ENCODE results near the gene SBSN. TPM values are rescaled to one million over a fixed set of nuclear protein-coding genes. Genes with fewer than 3 reads are reported as not detected.

SBSN gene
- polyA plus RNA-seq, 2 of the 4 experiments (the other 2 are of a cell fraction) = 0.28 to 1.1 TPM

DNA sequence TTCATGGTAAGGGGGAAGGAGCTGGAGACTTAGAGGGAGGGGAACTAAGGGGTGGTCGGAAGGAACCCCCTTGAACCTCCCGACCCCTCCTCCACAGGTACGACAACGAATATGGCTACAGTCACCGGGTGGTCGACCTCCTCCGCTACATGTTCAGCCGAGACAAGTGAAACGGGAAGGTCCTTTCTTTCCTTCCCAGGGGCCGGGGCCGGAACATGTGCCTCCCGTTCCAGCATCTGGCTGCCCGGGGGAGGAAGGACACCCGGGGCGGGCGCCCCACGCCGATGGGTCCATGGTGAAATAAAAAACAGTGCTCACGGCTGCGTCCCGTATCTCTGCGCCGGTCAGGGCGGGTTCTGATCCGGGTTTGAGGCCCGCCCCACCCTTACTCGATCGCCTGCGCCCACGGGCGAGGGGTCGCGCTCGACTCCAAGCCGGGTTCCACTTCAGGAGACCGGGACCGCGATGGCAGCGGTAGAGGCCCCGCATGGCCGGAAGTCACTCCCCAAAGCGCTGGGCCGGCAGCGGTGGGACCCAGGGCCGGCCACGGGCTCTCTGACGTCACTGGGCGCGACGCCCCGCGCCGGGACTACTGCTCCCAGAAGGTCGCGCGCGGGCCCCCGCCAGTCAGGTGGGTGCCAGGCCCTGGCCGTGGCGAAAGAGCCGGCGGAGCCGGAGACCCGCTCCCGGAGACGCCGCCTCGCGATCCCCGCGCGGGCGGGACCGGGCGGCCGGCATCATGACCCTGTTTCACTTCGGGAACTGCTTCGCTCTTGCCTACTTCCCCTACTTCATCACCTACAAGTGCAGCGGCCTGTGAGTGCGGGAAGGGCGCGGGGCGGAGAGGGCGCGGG is 17.1 kb upstream of the SBSN start, which contains the start of gene TMEM147 (continued):
- TF ChIP-seq, protein P1, sequence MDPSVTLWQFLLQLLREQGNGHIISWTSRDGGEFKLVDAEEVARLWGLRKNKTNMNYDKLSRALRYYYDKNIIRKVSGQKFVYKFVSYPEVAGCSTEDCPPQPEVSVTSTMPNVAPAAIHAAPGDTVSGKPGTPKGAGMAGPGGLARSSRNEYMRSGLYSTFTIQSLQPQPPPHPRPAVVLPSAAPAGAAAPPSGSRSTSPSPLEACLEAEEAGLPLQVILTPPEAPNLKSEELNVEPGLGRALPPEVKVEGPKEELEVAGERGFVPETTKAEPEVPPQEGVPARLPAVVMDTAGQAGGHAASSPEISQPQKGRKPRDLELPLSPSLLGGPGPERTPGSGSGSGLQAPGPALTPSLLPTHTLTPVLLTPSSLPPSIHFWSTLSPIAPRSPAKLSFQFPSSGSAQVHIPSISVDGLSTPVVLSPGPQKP (IDR thresholded peaks at IDR 0.05; ENCODE audit: low read depth, low read length) = 0 out of 2 replicates have a peak, but pooled peaks have one; percentile 17
- no peak for TF ChIP-seq ZNF302 (CRISPR knock-in tag; IDR thresholded peaks at IDR 0.05)
- TF ChIP-seq HOXB5 (CRISPR knock-in tag; IDR thresholded peaks at IDR 0.05) = 0 out of 2 replicates have a peak, but pooled peaks have one; percentile 46
- TF ChIP-seq, protein P2, sequence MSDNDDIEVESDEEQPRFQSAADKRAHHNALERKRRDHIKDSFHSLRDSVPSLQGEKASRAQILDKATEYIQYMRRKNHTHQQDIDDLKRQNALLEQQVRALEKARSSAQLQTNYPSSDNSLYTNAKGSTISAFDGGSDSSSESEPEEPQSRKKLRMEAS (IDR thresholded peaks at IDR 0.05) = peak; percentile 96
- TF ChIP-seq POLR2A (IDR thresholded peaks at IDR 0.05; ENCODE audit: low read length) = peak; percentile 95
- no peak for TF ChIP-seq FOSL2 (IDR thresholded peaks at IDR 0.05)
- TF ChIP-seq FOSL2 (CRISPR knock-in tag; IDR thresholded peaks at IDR 0.05) = peak; percentile 54; the same call in 1 of the 2 replicates
- no peak for TF ChIP-seq CBX2 (IDR thresholded peaks at IDR 0.05; ENCODE audit: borderline replicate concordance, low read depth)
- peak; percentile 60 for TF ChIP-seq KDM5A (IDR thresholded peaks at IDR 0.05)
- no peak; the same call in 2 of the 3 replicates for TF ChIP-seq SMC3 (IDR thresholded peaks at IDR 0.05)
- TF ChIP-seq HDAC2 (IDR thresholded peaks at IDR 0.05) = no peak
- TF ChIP-seq, protein P3, sequence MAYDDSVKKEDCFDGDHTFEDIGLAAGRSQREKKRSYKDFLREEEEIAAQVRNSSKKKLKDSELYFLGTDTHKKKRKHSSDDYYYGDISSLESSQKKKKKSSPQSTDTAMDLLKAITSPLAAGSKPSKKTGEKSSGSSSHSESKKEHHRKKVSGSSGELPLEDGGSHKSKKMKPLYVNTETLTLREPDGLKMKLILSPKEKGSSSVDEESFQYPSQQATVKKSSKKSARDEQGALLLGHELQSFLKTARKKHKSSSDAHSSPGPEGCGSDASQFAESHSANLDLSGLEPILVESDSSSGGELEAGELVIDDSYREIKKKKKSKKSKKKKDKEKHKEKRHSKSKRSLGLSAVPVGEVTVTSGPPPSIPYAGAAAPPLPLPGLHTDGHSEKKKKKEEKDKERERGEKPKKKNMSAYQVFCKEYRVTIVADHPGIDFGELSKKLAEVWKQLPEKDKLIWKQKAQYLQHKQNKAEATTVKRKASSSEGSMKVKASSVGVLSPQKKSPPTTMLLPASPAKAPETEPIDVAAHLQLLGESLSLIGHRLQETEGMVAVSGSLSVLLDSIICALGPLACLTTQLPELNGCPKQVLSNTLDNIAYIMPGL (CRISPR knock-in tag; IDR thresholded peaks at IDR 0.05; ENCODE audit: borderline replicate concordance) = no peak; the same call in 1 of the 2 replicates
- TF ChIP-seq TFCP2L1 (CRISPR knock-in tag; IDR thresholded peaks at IDR 0.05) = 0 out of 2 replicates have a peak, but pooled peaks have one; percentile 52
- peak; percentile 5; the same call in 1 of the 2 replicates for TF ChIP-seq ESRRA (IDR thresholded peaks at IDR 0.05; ENCODE audit: borderline replicate concordance, low read length)
- TF ChIP-seq, protein P4, sequence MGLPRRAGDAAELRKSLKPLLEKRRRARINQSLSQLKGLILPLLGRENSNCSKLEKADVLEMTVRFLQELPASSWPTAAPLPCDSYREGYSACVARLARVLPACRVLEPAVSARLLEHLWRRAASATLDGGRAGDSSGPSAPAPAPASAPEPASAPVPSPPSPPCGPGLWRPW (IDR thresholded peaks at IDR 0.05) = no peak
- no peak for TF ChIP-seq ZSCAN20 (CRISPR knock-in tag; IDR thresholded peaks at IDR 0.05)
- TF ChIP-seq PHF8 (IDR thresholded peaks at IDR 0.05; ENCODE audit: borderline replicate concordance, low read depth) = peak; percentile 94
- no peak for TF ChIP-seq NFE2L2 (conservative IDR thresholded peaks at IDR 0.05; ENCODE audit: low read length)
- no peak for TF ChIP-seq BHLHE40 (IDR thresholded peaks at IDR 0.05; ENCODE audit: low read depth, low read length)
- no peak for TF ChIP-seq EHF (CRISPR knock-in tag; IDR thresholded peaks at IDR 0.05)
- TF ChIP-seq, protein P5, sequence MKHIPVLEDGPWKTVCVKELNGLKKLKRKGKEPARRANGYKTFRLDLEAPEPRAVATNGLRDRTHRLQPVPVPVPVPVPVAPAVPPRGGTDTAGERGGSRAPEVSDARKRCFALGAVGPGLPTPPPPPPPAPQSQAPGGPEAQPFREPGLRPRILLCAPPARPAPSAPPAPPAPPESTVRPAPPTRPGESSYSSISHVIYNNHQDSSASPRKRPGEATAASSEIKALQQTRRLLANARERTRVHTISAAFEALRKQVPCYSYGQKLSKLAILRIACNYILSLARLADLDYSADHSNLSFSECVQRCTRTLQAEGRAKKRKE (CRISPR knock-in tag; IDR thresholded peaks at IDR 0.05; ENCODE audit: low read depth) = no peak
- no peak for TF ChIP-seq RARB (CRISPR knock-in tag; IDR thresholded peaks at IDR 0.05)
- no peak for TF ChIP-seq RNF2 (IDR thresholded peaks at IDR 0.05; ENCODE audit: borderline replicate concordance, low read depth)
- peak; percentile 86 for TF ChIP-seq RFX5 (IDR thresholded peaks at IDR 0.05)
- no peak for TF ChIP-seq EP300 (IDR thresholded peaks at IDR 0.05)
- TF ChIP-seq CEBPB (IDR thresholded peaks at IDR 0.05) = 0 out of 4 replicates have a peak, but pooled peaks of 1 of the 2 experiments have one; percentile 11
- TF ChIP-seq GATA3 (IDR thresholded peaks at IDR 0.05; ENCODE audit: borderline replicate concordance) = no peak
- TF ChIP-seq, protein P6, sequence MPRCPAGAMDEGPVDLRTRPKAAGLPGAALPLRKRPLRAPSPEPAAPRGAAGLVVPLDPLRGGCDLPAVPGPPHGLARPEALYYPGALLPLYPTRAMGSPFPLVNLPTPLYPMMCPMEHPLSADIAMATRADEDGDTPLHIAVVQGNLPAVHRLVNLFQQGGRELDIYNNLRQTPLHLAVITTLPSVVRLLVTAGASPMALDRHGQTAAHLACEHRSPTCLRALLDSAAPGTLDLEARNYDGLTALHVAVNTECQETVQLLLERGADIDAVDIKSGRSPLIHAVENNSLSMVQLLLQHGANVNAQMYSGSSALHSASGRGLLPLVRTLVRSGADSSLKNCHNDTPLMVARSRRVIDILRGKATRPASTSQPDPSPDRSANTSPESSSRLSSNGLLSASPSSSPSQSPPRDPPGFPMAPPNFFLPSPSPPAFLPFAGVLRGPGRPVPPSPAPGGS (IDR thresholded peaks at IDR 0.05) = peak; percentile 97
- TF ChIP-seq, protein P7, sequence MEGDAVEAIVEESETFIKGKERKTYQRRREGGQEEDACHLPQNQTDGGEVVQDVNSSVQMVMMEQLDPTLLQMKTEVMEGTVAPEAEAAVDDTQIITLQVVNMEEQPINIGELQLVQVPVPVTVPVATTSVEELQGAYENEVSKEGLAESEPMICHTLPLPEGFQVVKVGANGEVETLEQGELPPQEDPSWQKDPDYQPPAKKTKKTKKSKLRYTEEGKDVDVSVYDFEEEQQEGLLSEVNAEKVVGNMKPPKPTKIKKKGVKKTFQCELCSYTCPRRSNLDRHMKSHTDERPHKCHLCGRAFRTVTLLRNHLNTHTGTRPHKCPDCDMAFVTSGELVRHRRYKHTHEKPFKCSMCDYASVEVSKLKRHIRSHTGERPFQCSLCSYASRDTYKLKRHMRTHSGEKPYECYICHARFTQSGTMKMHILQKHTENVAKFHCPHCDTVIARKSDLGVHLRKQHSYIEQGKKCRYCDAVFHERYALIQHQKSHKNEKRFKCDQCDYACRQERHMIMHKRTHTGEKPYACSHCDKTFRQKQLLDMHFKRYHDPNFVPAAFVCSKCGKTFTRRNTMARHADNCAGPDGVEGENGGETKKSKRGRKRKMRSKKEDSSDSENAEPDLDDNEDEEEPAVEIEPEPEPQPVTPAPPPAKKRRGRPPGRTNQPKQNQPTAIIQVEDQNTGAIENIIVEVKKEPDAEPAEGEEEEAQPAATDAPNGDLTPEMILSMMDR (IDR thresholded peaks at IDR 0.05) = no peak
- TF ChIP-seq, protein P8, sequence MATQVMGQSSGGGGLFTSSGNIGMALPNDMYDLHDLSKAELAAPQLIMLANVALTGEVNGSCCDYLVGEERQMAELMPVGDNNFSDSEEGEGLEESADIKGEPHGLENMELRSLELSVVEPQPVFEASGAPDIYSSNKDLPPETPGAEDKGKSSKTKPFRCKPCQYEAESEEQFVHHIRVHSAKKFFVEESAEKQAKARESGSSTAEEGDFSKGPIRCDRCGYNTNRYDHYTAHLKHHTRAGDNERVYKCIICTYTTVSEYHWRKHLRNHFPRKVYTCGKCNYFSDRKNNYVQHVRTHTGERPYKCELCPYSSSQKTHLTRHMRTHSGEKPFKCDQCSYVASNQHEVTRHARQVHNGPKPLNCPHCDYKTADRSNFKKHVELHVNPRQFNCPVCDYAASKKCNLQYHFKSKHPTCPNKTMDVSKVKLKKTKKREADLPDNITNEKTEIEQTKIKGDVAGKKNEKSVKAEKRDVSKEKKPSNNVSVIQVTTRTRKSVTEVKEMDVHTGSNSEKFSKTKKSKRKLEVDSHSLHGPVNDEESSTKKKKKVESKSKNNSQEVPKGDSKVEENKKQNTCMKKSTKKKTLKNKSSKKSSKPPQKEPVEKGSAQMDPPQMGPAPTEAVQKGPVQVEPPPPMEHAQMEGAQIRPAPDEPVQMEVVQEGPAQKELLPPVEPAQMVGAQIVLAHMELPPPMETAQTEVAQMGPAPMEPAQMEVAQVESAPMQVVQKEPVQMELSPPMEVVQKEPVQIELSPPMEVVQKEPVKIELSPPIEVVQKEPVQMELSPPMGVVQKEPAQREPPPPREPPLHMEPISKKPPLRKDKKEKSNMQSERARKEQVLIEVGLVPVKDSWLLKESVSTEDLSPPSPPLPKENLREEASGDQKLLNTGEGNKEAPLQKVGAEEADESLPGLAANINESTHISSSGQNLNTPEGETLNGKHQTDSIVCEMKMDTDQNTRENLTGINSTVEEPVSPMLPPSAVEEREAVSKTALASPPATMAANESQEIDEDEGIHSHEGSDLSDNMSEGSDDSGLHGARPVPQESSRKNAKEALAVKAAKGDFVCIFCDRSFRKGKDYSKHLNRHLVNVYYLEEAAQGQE (IDR thresholded peaks at IDR 0.05) = peak; percentile 33; the same call in 1 of the 2 replicates
- TF ChIP-seq ZC3H11A (IDR thresholded peaks at IDR 0.05) = no peak

Measured in A549 (cell line).